Endothelial cell of umbilical vein (primary cell): ENCODE data around the gene KLHDC1. TPM values are rescaled to one million over a fixed set of nuclear protein-coding genes. Genes with fewer than 3 reads are reported as not detected.
A peak's percentile ranks its signal among the peaks of the same experiment; 100 is the strongest.

Experiments
- BruUV-seq: library from RNA; stranded (reverse); fragments of 400-500 nt; replicated peaks from 2 replicates; lab custom pipeline; 2021; lab: Mats Ljungman, UMichigan
- CTCF ChIA-PET: fragments of 300-600, 350-600 bp; sonication (Branson Sonifier 250); formaldehyde crosslinking; loops from one replicate; lab custom pipeline; 2021; ENCODE audit warnings: antibody characterized with exemption, inconsistent platforms; lab: Charles Lee
- POLR2A ChIA-PET: fragments of 300-600, 350-600 bp; sonication (Branson Sonifier 250); formaldehyde crosslinking; loops from one replicate; lab custom pipeline; 2021; ENCODE audit warnings: antibody characterized with exemption, inconsistent platforms; lab: Charles Lee
- DNase-seq: peaks from one replicate; pipeline ENCODE4 v3.0.0-alpha.2; 2011; ENCODE audit warnings: low read depth, low spot score
- FAIRE-seq: peaks from 2 replicates; lab custom pipeline; 2011; peaks lifted over from hg19 to GRCh38; lab: Jason Lieb, UNC
- H2AFZ ChIP-seq: 2 replicates; pipeline ENCODE4 v1.6.0; 2012; ENCODE audit warnings: low read depth, low read length, control low read depth, inconsistent platforms
- H3K27ac ChIP-seq: 2 replicates; pipeline ENCODE4 v1.5.1; 2011; ENCODE audit warnings: low read depth, mild to moderate bottlenecking, control low read depth, low read length, moderate library complexity; ENCODE audit not compliant: insufficient read depth
- H3K27me3 ChIP-seq, 2 experiments: 2 replicates each; pipeline versions ENCODE4 v1.6.0 to v1.6.1; 2011; ENCODE audit warnings: low read length in 2 of 2, mixed read lengths in 1 of 2; ENCODE audit not compliant: control insufficient read depth in 2 of 2, insufficient read depth in 2 of 2
- H3K36me3 ChIP-seq, 2 experiments: 2 replicates in 1 of 2; 3 replicates in 1 of 2; pipeline ENCODE4 v1.5.1; 2011; ENCODE audit warnings: low read length in 2 of 2, mild to moderate bottlenecking in 1 of 2, moderate library complexity in 1 of 2; ENCODE audit not compliant: control insufficient read depth in 2 of 2, insufficient read depth in 2 of 2; ENCODE audit errors: extremely low read depth in 1 of 2
- H3K4me1 ChIP-seq: 3 replicates; pipeline ENCODE4 v1.5.1; 2011; ENCODE audit warnings: mild to moderate bottlenecking, low read length; ENCODE audit not compliant: control insufficient read depth, insufficient read depth; ENCODE audit errors: extremely low read depth
- H3K4me2 ChIP-seq: 2 replicates; pipeline ENCODE4 v1.6.1; 2011; ENCODE audit warnings: low read length, control low read depth, mixed read lengths; ENCODE audit not compliant: insufficient read depth
- H3K4me3 ChIP-seq, 3 experiments: fragments of 200-600 bp in 1 of 3; sonication (generic), shearing (Covaris generic) in 1 of 3; replicated peaks in 1 of 3; 2 replicates each; pipeline ENCODE4 v1.5.1; 2011 to 2016; ENCODE audit warnings: control low read depth in 3 of 3, low read length in 3 of 3, mild to moderate bottlenecking in 2 of 3, inconsistent platforms in 1 of 3, low read depth in 1 of 3, moderate library complexity in 1 of 3; ENCODE audit not compliant: insufficient read depth in 1 of 3
- H3K79me2 ChIP-seq: 2 replicates; pipeline ENCODE4 v1.6.0; 2012; ENCODE audit warnings: low read length, inconsistent platforms; ENCODE audit not compliant: control insufficient read depth, insufficient read depth
- H3K9ac ChIP-seq: replicated peaks from 2 replicates; pipeline ENCODE3; 2011; ENCODE audit warnings: low read length, control low read depth; ENCODE audit not compliant: insufficient read depth; ENCODE audit errors: extremely low read depth
- H3K9me1 ChIP-seq: replicated peaks from 3 replicates; pipeline ENCODE4 v1.6.0; 2011; ENCODE audit warnings: mild to moderate bottlenecking, low read length; ENCODE audit not compliant: control insufficient read depth, insufficient read depth; ENCODE audit errors: extremely low read depth
- H3K9me3 ChIP-seq: replicated peaks from 2 replicates; pipeline ENCODE4 v1.5.1; 2012; ENCODE audit warnings: low read length, inconsistent platforms; ENCODE audit not compliant: control insufficient read depth, insufficient read depth
- H4K20me1 ChIP-seq: replicated peaks from 2 replicates; pipeline ENCODE3; 2011; ENCODE audit warnings: mild to moderate bottlenecking, low read length; ENCODE audit not compliant: control insufficient read depth, insufficient read depth; ENCODE audit errors: extremely low read depth
- EZH2 ChIP-seq: IDR thresholded peaks from 2 replicates; pipeline ENCODE4 v1.6.1; 2012; ENCODE audit warnings: borderline replicate concordance, low read depth, mild to moderate bottlenecking, moderate library complexity, low read length, inconsistent platforms; ENCODE audit not compliant: severe bottlenecking
- FOS ChIP-seq: IDR thresholded peaks from 2 replicates; pipeline ENCODE4 v1.6.1; 2011; ENCODE audit warnings: mild to moderate bottlenecking, low read length, moderate library complexity, borderline replicate concordance; ENCODE audit not compliant: insufficient read depth
- GATA2 ChIP-seq: IDR thresholded peaks from 2 replicates; pipeline ENCODE4 v1.7.0; 2011; ENCODE audit warnings: low read depth, mild to moderate bottlenecking, moderate library complexity, mixed read lengths, low read length; ENCODE audit not compliant: insufficient read length, insufficient read depth
- JUN ChIP-seq: IDR thresholded peaks from 2 replicates; pipeline ENCODE4 v1.6.1; 2011; ENCODE audit warnings: borderline replicate concordance, low read depth; ENCODE audit not compliant: insufficient read length, insufficient read depth
- MYC ChIP-seq: IDR thresholded peaks from one replicate; pipeline ENCODE4 v1.6.1; 2011; ENCODE audit warnings: mild to moderate bottlenecking, low read depth, low read length
- POLR2A ChIP-seq: IDR thresholded peaks from 2 replicates; pipeline ENCODE4 v1.6.1; 2012; ENCODE audit warnings: low read depth, mild to moderate bottlenecking, control low read depth, low read length
- POLR2AphosphoS5 ChIP-seq: IDR thresholded peaks from 2 replicates; pipeline ENCODE4 v1.6.1; 2012; ENCODE audit warnings: low read depth, mild to moderate bottlenecking, control low read depth, low read length, moderate library complexity; ENCODE audit not compliant: insufficient read depth
- dilution Hi-C: fragments of 300-500 bp; cut with MboI; formaldehyde crosslinking; loops from one replicate; pipeline ENCODE4 v1.15.0; 2019; ENCODE audit warnings: low sequenced_read_pairs; ENCODE audit not compliant: extremely low pct_ligation_motif_present
- intact Hi-C: fragments of 100-400 bp; cut with micrococcal nuclease; formaldehyde crosslinking; loops from one replicate; pipeline ENCODE4 v1.10.0; 2022
- polyA plus RNA-seq, 4 experiments: library from polyadenylated mRNA; depleted of rRNA in 3 of 4; stranded (reverse) in 3 of 4; unstranded in 1 of 4; fragments of >200 nt; gene quantifications; 2 replicates each; pipeline versions ENCODE4 v1.2.1 to v1.2.3, GENCODE V29; 2011 to 2012; ENCODE audit warnings: missing spikeins in 1 of 4
- total RNA-seq: library from RNA; stranded (reverse); gene quantifications from 2 replicates; pipeline ENCODE4 v1.2.3, GENCODE V29; 2021
- TF ChIP-seq, protein P1 (sequence below): IDR thresholded peaks from 2 replicates; pipeline ENCODE4 v1.6.1; 2011; ENCODE audit not compliant: insufficient read depth, insufficient read length
- TF ChIP-seq, protein P2 (sequence below), 2 donors: IDR thresholded peaks; 1 replicate in 1 of 2; 2 replicates in 1 of 2; pipeline ENCODE4 v1.5.1; 2011; ENCODE audit warnings: low read length in 2 of 2, mild to moderate bottlenecking in 2 of 2, moderate library complexity in 2 of 2, control low read depth in 1 of 2, inconsistent platforms in 1 of 2, low read depth in 1 of 2; ENCODE audit not compliant: insufficient read depth in 1 of 2; ENCODE audit errors: extremely low read depth in 1 of 2

The KLHDC1 gene
- total and polyA plus RNA-seq, 2 donors (not counting 3 experiments of a cell fraction or from before 2014, with no cell fraction given): 0.77 to 1.2 TPM

DNA sequence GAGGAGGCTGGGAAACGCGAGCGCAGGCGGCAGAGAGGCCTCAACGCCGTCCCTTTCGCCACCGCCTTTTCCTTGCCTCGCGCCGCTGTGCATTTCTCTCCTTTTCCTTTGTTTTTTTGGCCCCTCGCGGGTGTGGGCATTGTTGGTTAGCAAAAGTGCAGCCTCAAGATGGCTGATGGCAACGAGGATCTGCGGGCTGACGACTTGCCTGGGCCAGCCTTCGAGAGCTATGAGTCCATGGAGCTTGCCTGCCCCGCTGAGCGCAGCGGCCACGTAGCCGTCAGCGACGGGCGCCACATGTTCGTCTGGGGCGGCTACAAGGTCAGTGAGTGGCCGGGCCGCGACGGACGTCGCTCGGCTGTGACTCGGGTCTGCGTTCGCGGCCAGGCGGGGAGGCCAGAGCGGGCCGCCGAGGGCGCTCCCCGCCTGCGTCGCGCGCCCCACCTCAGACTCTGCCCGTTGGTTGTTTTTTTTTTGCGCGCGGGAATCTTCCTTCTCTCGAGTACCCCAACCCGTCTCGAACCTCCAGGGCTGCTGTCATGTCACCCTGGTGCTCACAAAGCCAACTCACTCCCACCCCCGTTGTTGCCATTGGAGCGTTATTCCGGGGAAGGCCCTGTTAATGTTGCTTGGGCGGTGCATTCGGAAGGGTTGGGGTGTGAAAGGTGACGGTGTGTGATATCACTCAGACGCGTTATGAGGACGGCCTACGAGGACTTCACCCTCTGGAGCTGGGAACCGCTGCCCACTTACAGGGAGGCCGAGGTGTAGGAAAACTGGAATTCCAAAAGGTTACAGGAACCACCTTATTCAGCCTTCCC lies 75.6 kb downstream of the KLHDC1 start:
- H3K9ac ChIP-seq: peak overlapping the region; percentile 91
- dilution Hi-C loops (no loop called here), intact Hi-C loops (loop anchor here (1.0 to 5.0 kb wide), 2 partner anchors 134 to 764 kb away; partner anchors contain the start of gene MAP4K5)
- no peaks in the 10 kb centered on the region for H3K27me3 ChIP-seq
- ChIA-PET POLR2A (interaction anchor here (0.6 to 2.4 kb wide), 7 partner anchors 37 to 351 kb away, joined by 3 to 12 read pairs (median 3); partner anchors contain the start of genes MGAT2, RPL36AL and RPS29), CTCF (interaction anchor here (1.0 to 3.6 kb wide), 8 partner anchors 15 to 309 kb away, joined by 3 to 49 read pairs (median 8); partner anchors contain the start of genes DNAAF2, MGAT2, NEMF and RPL36AL)
- BruUV-seq: no TSS peak
- TF ChIP-seq, protein P1, sequence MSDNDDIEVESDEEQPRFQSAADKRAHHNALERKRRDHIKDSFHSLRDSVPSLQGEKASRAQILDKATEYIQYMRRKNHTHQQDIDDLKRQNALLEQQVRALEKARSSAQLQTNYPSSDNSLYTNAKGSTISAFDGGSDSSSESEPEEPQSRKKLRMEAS: no peak
- TF ChIP-seq POLR2A (peak; percentile 50), POLR2AphosphoS5 (peak; percentile 44)
- H4K20me1 ChIP-seq: no peaks in the 10 kb centered on the region
- H3K79me2 ChIP-seq: peaks cover 10% of the 10 kb centered on the region
- peak overlapping the region; percentile 82 for H3K4me2 ChIP-seq
- no peaks in the 10 kb centered on the region for H3K9me1 ChIP-seq
- no peaks in the 10 kb centered on the region for H3K9me3 ChIP-seq
- peak; percentile 72 for DNase-seq
- FAIRE-seq: peak; percentile 75
- H3K4me1 ChIP-seq: peaks cover 16% of the 10 kb centered on the region
- H3K4me3 ChIP-seq: peak overlapping the region; percentile 50 to 86 (median 69)
- H2AFZ ChIP-seq: peak overlapping the region; percentile 30
- no peaks in the 10 kb centered on the region for H3K36me3 ChIP-seq
- H3K27ac ChIP-seq: peak overlapping the region; percentile 86

DNA sequence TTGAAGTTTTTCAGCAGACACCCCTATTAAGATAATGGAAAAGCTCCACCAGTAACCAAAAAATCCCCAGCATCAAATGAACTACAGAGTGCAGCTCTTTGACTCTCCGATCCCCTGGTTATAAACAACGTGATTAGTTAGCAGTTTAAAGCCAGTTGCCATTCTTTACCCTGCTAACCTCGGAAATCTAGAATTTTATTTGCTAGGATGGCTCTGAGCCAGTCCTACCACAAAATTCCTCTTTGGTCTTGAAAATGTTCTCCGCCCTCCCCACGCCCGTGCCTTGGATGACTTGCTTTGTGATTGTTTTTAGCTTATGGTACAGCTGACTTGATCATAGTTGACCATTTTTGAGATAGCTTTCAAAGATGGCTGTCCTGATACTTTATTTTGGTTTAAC lies 76.3 kb downstream of the KLHDC1 start:
- no peaks in the 10 kb centered on the region for H4K20me1 ChIP-seq
- no peaks in the 10 kb centered on the region for H3K36me3 ChIP-seq
- peak overlapping the region; percentile 82 for H3K4me2 ChIP-seq
- no peak for DNase-seq
- ChIA-PET POLR2A (interaction anchor here (0.6 to 2.4 kb wide), 3 partner anchors 135 to 351 kb away, joined by 9 to 12 read pairs (median 11); partner anchors contain the start of genes MGAT2 and RPL36AL), CTCF (interaction anchor here (1.7 to 3.6 kb wide), 4 partner anchors 83 to 307 kb away, joined by 8 to 49 read pairs (median 18); partner anchors contain the start of genes DNAAF2, MGAT2, NEMF and RPL36AL)
- H3K27ac ChIP-seq: peak overlapping the region; percentile 86
- intact Hi-C loops: loop anchor here (5.0 kb wide), 1 partner anchor 763 kb away; the partner anchor contains the start of gene MAP4K5
- dilution Hi-C loops: no loop called here
- BruUV-seq: TSS peak; percentile 46
- peak overlapping the region; percentile 91 for H3K9ac ChIP-seq
- no peaks in the 10 kb centered on the region for H3K9me1 ChIP-seq
- peak; percentile 62 for FAIRE-seq
- TF ChIP-seq, protein P1: no peak
- TF ChIP-seq EZH2: no peak
- TF ChIP-seq, protein P2, sequence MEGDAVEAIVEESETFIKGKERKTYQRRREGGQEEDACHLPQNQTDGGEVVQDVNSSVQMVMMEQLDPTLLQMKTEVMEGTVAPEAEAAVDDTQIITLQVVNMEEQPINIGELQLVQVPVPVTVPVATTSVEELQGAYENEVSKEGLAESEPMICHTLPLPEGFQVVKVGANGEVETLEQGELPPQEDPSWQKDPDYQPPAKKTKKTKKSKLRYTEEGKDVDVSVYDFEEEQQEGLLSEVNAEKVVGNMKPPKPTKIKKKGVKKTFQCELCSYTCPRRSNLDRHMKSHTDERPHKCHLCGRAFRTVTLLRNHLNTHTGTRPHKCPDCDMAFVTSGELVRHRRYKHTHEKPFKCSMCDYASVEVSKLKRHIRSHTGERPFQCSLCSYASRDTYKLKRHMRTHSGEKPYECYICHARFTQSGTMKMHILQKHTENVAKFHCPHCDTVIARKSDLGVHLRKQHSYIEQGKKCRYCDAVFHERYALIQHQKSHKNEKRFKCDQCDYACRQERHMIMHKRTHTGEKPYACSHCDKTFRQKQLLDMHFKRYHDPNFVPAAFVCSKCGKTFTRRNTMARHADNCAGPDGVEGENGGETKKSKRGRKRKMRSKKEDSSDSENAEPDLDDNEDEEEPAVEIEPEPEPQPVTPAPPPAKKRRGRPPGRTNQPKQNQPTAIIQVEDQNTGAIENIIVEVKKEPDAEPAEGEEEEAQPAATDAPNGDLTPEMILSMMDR (IDR thresholded peaks at IDR 0.05; ENCODE audit: extremely low read depth in 1 of 2, insufficient read depth in 1 of 2, low read depth in 1 of 2, low read length in 2 of 2): no peak
- no peak for TF ChIP-seq JUN
- no peak for TF ChIP-seq POLR2AphosphoS5
- TF ChIP-seq GATA2: no peak
- TF ChIP-seq MYC: no peak
- no peak for TF ChIP-seq FOS
- no peak for TF ChIP-seq POLR2A
- H3K27me3 ChIP-seq: no peaks in the 10 kb centered on the region
- no peaks in the 10 kb centered on the region for H3K9me3 ChIP-seq
- peaks cover 10% of the 10 kb centered on the region for H3K79me2 ChIP-seq
- peak overlapping the region; percentile 50 to 86 (median 69) for H3K4me3 ChIP-seq
- peaks cover 16% of the 10 kb centered on the region for H3K4me1 ChIP-seq
- peak overlapping the region; percentile 30 for H2AFZ ChIP-seq
